Esophagus muscularis mucosa (tissue), 4 donors: Measurements from ENCODE around the gene ZYX. TPM values are rescaled to one million over a fixed set of nuclear protein-coding genes. Genes with fewer than 3 reads are reported as not detected.

Experiments used
- DNase-seq: peaks from one replicate; pipeline ENCODE4 v3.0.0-alpha.2; 2017; ENCODE audit errors: extremely low spot score
- H3K27ac ChIP-seq, 4 donors: fragments of 200-600 bp; sonication (generic); replicated peaks in 1 of 4; 1 replicate in 3 of 4; 2 replicates in 1 of 4; pipeline ENCODE4 v1.5.1; 2016 to 2019; ENCODE audit warnings: mild to moderate bottlenecking in 1 of 4
- H3K27me3 ChIP-seq, 4 donors: fragments of 200-600 bp; sonication (generic); one replicate each; pipeline versions ENCODE4 v1.5.1 to v1.6.0; 2016 to 2019
- H3K36me3 ChIP-seq, 4 donors: fragments of 200-600 bp; sonication (generic); one replicate each; pipeline ENCODE4 v1.5.1; 2016 to 2019
- H3K4me1 ChIP-seq, 4 donors: fragments of 200-600 bp; sonication (generic); one replicate each; pipeline ENCODE4 v1.5.1; 2016 to 2019
- H3K4me3 ChIP-seq, 4 donors: fragments of 200-600 bp; sonication (generic); 1 replicate in 2 of 4; 2 replicates in 2 of 4; pipeline ENCODE4 v1.5.1; 2016 to 2019; ENCODE audit warnings: mild to moderate bottlenecking in 4 of 4, moderate library complexity in 1 of 4
- H3K9me3 ChIP-seq, 4 donors: fragments of 200-600 bp; sonication (generic); 1 replicate in 3 of 4; 2 replicates in 1 of 4; pipeline ENCODE4 v1.5.1; 2016 to 2019
- CTCF ChIP-seq, 3 experiments: fragments of 200-600 bp in 2 of 3; fragments of 450-650 bp in 1 of 3; sonication (generic) in 2 of 3; IDR thresholded peaks; one replicate each; pipeline ENCODE4 v1.5.1; 2017 to 2019; ENCODE audit warnings: antibody characterized with exemption in 3 of 3, mild to moderate bottlenecking in 2 of 3, moderate library complexity in 1 of 3
- EP300 ChIP-seq: sonication (generic); formaldehyde crosslinking; IDR thresholded peaks from one replicate; pipeline ENCODE4 v1.6.1; 2017; ENCODE audit warnings: antibody characterized with exemption
- POLR2A ChIP-seq: fragments of 450-650 bp; IDR thresholded peaks from one replicate; pipeline ENCODE4 v1.6.1; 2017; ENCODE audit warnings: antibody characterized with exemption, moderate library complexity, mild to moderate bottlenecking, low read depth
- POLR2AphosphoS5 ChIP-seq, 2 donors: sonication (generic); formaldehyde crosslinking; IDR thresholded peaks; one replicate each; pipeline ENCODE4 v1.6.1; 2017; ENCODE audit warnings: antibody characterized with exemption in 2 of 2
- WGBS: methylation state at CpG from one replicate; pipeline ENCODE4 v1.1.5; 2018; 5-methylcytosine and 5-hydroxymethylcytosine counted together
- intact Hi-C: fragments of 100-400 bp; cut with DNase I; formaldehyde crosslinking; loops from one replicate; pipeline ENCODE4 v1.15.1; 2023
- total RNA-seq, 4 donors: library from RNA; depleted of rRNA; stranded (reverse); fragments of >200 nt; gene quantifications; one replicate each; pipeline versions ENCODE4 v1.1.0 to v1.2.1, GENCODE V29; 2016

Gene ZYX
- total RNA-seq, 4 donors from 2014 or later, result 186 to 469 (median 245) TPM

GRCh38 chr7:143367972-143368371 lies 13.2 kb upstream of the ZYX start:
- intact Hi-C loops, result loop anchor here (10.0 kb wide), 1 partner anchor 47 kb away; no protein-coding TSS in a partner anchor
- Histone ChIP-seq H3K9me3 (no peaks in the 10 kb centered on the region), H3K27me3 (peaks cover 0 to 32% (median 5%) of the 10 kb centered on the region in 4 donors), H3K36me3 (no peaks in the 10 kb centered on the region), H3K4me1 (peaks cover 0 to 8% (median 3%) of the 10 kb centered on the region in 4 donors), H3K4me3 (no peak overlapping the region), H3K27ac (no peak overlapping the region)
- DNase-seq, result no peak
- 86% methylated on average over 4 of the region's 4 CpGs for WGBS
- TF ChIP-seq POLR2A (no peak), CTCF (IDR thresholded peaks at IDR 0.05) (no peak), EP300 (no peak), POLR2AphosphoS5 (IDR thresholded peaks at IDR 0.05) (no peak)

- Histone ChIP-seq H3K27me3 (peaks cover 0 to 27% (median 3%) of the 10 kb centered on the region in 4 donors), H3K36me3 (no peaks in the 10 kb centered on the region), H3K9me3 (no peaks in the 10 kb centered on the region), H3K4me1 (peaks cover 0 to 6% (median under 1%) of the 10 kb centered on the region in 4 donors), H3K4me3 (no peak overlapping the region), H3K27ac (no peak overlapping the region)
- intact Hi-C loops, result loop anchor here (10.0 kb wide), 1 partner anchor 46 kb away; no protein-coding TSS in a partner anchor
- 92% methylated on average over 1 of the region's 1 CpG for WGBS
- DNase-seq, result no peak
- TF ChIP-seq POLR2AphosphoS5 (IDR thresholded peaks at IDR 0.05) (no peak), POLR2A (no peak), EP300 (no peak), CTCF (IDR thresholded peaks at IDR 0.05) (no peak)
These were observed 12.8 kb upstream of the ZYX start for GRCh38 chr7:143368387-143368786.

GRCh38 chr7:143369678-143370651 lies 11.2 kb upstream of the ZYX start:
- H3K27ac ChIP-seq, result no peak overlapping the region
- peaks cover 0 to 12% (median 0%) of the 10 kb centered on the region in 4 donors for H3K27me3 ChIP-seq
- H3K4me1 ChIP-seq, result peaks cover 0 to 6% (median 0%) of the 10 kb centered on the region in 4 donors
- intact Hi-C loops, result loop anchor here (10.0 kb wide), 1 partner anchor 45 kb away; no protein-coding TSS in a partner anchor
- no peak for TF ChIP-seq POLR2A
- no peak for TF ChIP-seq EP300
- TF ChIP-seq CTCF (IDR thresholded peaks at IDR 0.05), result no peak
- TF ChIP-seq POLR2AphosphoS5 (IDR thresholded peaks at IDR 0.05), result no peak
- no peaks in the 10 kb centered on the region for H3K36me3 ChIP-seq
- no peak overlapping the region for H3K4me3 ChIP-seq
- no peak for DNase-seq
- WGBS, result 88% methylated on average over 12 of the region's 12 CpGs
- no peaks in the 10 kb centered on the region for H3K9me3 ChIP-seq

- WGBS, result 52% methylated on average over 4 of the region's 4 CpGs
- no peaks in the 10 kb centered on the region for H3K36me3 ChIP-seq
- no peak for DNase-seq
- TF ChIP-seq POLR2AphosphoS5 (IDR thresholded peaks at IDR 0.05) (no peak), EP300 (no peak), CTCF (IDR thresholded peaks at IDR 0.05) (no peak)
- intact Hi-C loops, result no loop called here
- H3K4me3 ChIP-seq, result no peak overlapping the region
- H3K9me3 ChIP-seq, result no peaks in the 10 kb centered on the region
- H3K27ac ChIP-seq, result no peak overlapping the region
- peaks cover 0 to 6% (median 3%) of the 10 kb centered on the region in 4 donors for H3K4me1 ChIP-seq
- H3K27me3 ChIP-seq, result no peaks in the 10 kb centered on the region
These were observed 9.1 kb upstream of the ZYX start for GRCh38 chr7:143372070-143372469.
